ENCODE measurements around the gene MAGEB10.

The MAGEB10 gene

DNA sequence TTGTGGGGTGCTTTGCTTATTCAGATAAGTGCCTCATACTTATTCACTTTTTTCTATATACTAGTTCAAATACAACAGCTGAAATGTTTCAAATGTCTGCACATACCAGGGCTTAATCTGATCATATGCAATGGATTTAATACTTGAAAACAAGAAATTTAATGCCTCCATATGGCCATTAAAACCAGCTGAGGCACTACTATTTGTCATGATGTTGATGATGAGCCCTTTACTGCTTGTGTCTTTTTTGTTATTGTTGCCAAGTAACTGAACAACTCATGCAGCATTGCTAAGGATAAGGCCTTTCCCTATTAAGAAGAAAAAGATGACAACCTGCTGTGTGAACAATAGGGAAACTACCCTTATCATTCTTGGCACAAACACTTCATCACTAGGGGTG lies 52.5 kb downstream of the MAGEB10 start:
- TF ChIP-seq, protein P1, sequence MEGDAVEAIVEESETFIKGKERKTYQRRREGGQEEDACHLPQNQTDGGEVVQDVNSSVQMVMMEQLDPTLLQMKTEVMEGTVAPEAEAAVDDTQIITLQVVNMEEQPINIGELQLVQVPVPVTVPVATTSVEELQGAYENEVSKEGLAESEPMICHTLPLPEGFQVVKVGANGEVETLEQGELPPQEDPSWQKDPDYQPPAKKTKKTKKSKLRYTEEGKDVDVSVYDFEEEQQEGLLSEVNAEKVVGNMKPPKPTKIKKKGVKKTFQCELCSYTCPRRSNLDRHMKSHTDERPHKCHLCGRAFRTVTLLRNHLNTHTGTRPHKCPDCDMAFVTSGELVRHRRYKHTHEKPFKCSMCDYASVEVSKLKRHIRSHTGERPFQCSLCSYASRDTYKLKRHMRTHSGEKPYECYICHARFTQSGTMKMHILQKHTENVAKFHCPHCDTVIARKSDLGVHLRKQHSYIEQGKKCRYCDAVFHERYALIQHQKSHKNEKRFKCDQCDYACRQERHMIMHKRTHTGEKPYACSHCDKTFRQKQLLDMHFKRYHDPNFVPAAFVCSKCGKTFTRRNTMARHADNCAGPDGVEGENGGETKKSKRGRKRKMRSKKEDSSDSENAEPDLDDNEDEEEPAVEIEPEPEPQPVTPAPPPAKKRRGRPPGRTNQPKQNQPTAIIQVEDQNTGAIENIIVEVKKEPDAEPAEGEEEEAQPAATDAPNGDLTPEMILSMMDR (IDR thresholded peaks at IDR 0.05; ENCODE audit: insufficient read depth, missing control alignments): no peak
- FAIRE-seq (no peak), DNase-seq (ENCODE audit: insufficient read length, low spot score) (no peak)

DNA sequence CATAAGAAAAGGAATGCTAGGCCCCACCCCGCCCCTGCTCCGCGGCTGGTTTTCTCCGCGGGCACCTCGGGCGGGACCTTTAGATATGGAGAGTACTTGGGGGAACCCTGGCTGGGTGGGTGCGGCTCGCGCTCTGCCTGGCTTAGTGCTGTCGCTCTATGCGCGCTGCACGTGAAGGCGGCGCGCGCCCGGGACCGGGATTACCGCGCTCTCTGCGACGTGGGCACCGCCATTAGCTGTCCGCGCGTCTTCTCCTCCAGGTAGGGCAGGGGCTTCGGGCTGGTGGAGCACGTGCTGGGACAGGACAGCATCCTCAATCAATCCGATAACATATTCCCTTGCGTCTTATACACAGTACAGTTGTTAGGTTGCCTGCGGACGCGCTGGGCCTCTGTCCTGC lies 56.0 kb downstream of the MAGEB10 start:
- DNase-seq (ENCODE audit: insufficient read length, low spot score): no peak
- FAIRE-seq: no peak
- TF ChIP-seq, protein P1 (IDR thresholded peaks at IDR 0.05; ENCODE audit: insufficient read depth, missing control alignments): no peak
